Calu3 (cell line): ENCODE results near the gene SLCO3A1. TPM values are rescaled to one million over a fixed set of nuclear protein-coding genes. Genes with fewer than 3 reads are reported as not detected.

Experiments
- BruUV-seq: library from RNA; stranded (reverse); fragments of 400-500 nt; replicated peaks from 2 replicates; lab custom pipeline; 2021; lab: Mats Ljungman, UMichigan
- CTCF ChIA-PET: fragments of 300-600 bp; sonication (Branson Sonifier 250); formaldehyde crosslinking; loops from one replicate; lab custom pipeline; 2022; ENCODE audit warnings: antibody characterized with exemption; lab: Charles Lee
- DNase-seq: peaks from one replicate; pipeline ENCODE4 v3.0.0; 2022
- H3K27ac Mint-ChIP-seq: one replicate; pipeline ENCODE4 v1.8.0; 2022; ENCODE audit warnings: mixed read lengths; ENCODE audit not compliant: unreplicated experiment
- H3K27me3 Mint-ChIP-seq: one replicate; pipeline ENCODE4 v1.8.0; 2022; ENCODE audit warnings: mixed read lengths; ENCODE audit not compliant: unreplicated experiment
- H3K36me3 Mint-ChIP-seq: one replicate; pipeline ENCODE4 v1.8.0; 2022; ENCODE audit warnings: mild to moderate bottlenecking, moderate library complexity, mixed read lengths; ENCODE audit not compliant: insufficient read depth, unreplicated experiment
- H3K4me1 Mint-ChIP-seq: one replicate; pipeline ENCODE4 v1.8.0; 2022; ENCODE audit warnings: mild to moderate bottlenecking, low read depth, mixed read lengths; ENCODE audit not compliant: unreplicated experiment
- H3K4me3 Mint-ChIP-seq: one replicate; pipeline ENCODE4 v1.8.0; 2022; ENCODE audit warnings: mild to moderate bottlenecking, low read depth, moderate library complexity, mixed read lengths; ENCODE audit not compliant: unreplicated experiment
- H3K9me3 Mint-ChIP-seq: one replicate; pipeline ENCODE4 v1.8.0; 2022; ENCODE audit warnings: low read depth, mixed read lengths; ENCODE audit not compliant: unreplicated experiment
- CTCF ChIP-seq: fragments of 200-600 bp; IDR thresholded peaks from one replicate; pipeline ENCODE4 v1.8.0; 2022; ENCODE audit warnings: antibody characterized with exemption; ENCODE audit not compliant: unreplicated experiment
- intact Hi-C: fragments of 100-400 bp; cut with micrococcal nuclease; formaldehyde crosslinking; loops from one replicate; pipeline ENCODE4 v1.10.0; 2022; ENCODE audit not compliant: unreplicated experiment
- total RNA-seq: library from RNA; stranded (reverse); gene quantifications from 2 replicates; pipeline ENCODE4 v1.2.3, GENCODE V29; 2022

The SLCO3A1 gene
- total RNA-seq, 1 experiment from 2014 or later = 65.9 TPM

- no peak for DNase-seq
- Mint-ChIP-seq H3K4me1 (peaks cover 18% of the 10 kb centered on the region), H3K27ac (no peak overlapping the region), H3K27me3 (no peaks in the 10 kb centered on the region), H3K4me3 (no peak overlapping the region), H3K9me3 (no peaks in the 10 kb centered on the region), H3K36me3 (peaks cover 5% of the 10 kb centered on the region)
- intact Hi-C loops = no loop called here
- TF ChIP-seq CTCF = no peak
- BruUV-seq = no TSS peak
- CTCF ChIA-PET = no interaction called here
These were observed 313.9 kb downstream of the SLCO3A1 start for GRCh38 chr15:92167451-92167850.

DNA sequence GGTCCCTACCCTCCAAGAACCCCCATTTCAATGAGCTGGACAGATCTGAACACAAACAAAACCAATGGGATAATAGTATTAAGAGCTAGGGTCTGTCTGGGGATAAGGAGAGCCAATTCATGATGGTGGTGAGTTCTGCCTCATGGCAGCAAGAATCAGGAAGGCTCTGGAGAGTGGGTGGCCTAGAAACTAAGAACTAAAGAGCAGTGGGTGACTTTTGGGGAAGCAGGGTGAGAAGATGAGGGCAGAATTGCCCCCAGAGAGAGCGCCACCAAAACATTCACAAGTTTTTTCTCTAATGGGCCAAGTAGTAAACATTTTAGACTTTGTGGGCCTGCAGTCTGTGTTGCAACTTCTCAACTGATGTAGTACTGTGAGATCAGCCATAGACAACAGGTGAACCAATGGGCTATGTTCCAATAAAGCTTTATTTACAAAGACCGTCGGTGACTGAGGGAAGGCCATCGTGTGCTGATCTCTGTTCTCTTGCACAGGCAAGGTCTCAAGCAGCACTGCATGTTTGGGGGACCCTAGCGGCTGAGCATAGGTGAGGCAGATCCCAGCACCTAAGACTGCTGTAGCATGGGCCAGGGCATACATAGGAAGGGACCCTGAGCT lies 314.7 kb downstream of the SLCO3A1 start:
- Mint-ChIP-seq H3K27ac (no peak overlapping the region), H3K9me3 (no peaks in the 10 kb centered on the region), H3K27me3 (no peaks in the 10 kb centered on the region), H3K36me3 (peaks cover 5% of the 10 kb centered on the region), H3K4me1 (peaks cover 18% of the 10 kb centered on the region), H3K4me3 (no peak overlapping the region)
- no TSS peak for BruUV-seq
- CTCF ChIA-PET = no interaction called here
- no peak for TF ChIP-seq CTCF
- DNase-seq = no peak
- intact Hi-C loops = no loop called here

- no peaks in the 10 kb centered on the region for H3K27me3 Mint-ChIP-seq
- no TSS peak for BruUV-seq
- no peaks in the 10 kb centered on the region for H3K4me1 Mint-ChIP-seq
- no peak overlapping the region for H3K4me3 Mint-ChIP-seq
- no peak for TF ChIP-seq CTCF
- intact Hi-C loops = no loop called here
- DNase-seq = no peak
- H3K27ac Mint-ChIP-seq = no peak overlapping the region
- no peaks in the 10 kb centered on the region for H3K36me3 Mint-ChIP-seq
- no peaks in the 10 kb centered on the region for H3K9me3 Mint-ChIP-seq
- CTCF ChIA-PET = no interaction called here
These were observed 317.4 kb downstream of the SLCO3A1 start for GRCh38 chr15:92170897-92171296.

- H3K36me3 Mint-ChIP-seq = no peaks in the 10 kb centered on the region
- BruUV-seq = no TSS peak
- no peak overlapping the region for H3K4me3 Mint-ChIP-seq
- DNase-seq = no peak
- CTCF ChIA-PET = no interaction called here
- H3K27me3 Mint-ChIP-seq = peaks cover 31% of the 10 kb centered on the region
- no peak overlapping the region for H3K27ac Mint-ChIP-seq
- no peaks in the 10 kb centered on the region for H3K4me1 Mint-ChIP-seq
- H3K9me3 Mint-ChIP-seq = no peaks in the 10 kb centered on the region
- intact Hi-C loops = no loop called here
- no peak for TF ChIP-seq CTCF
These were observed 325.4 kb downstream of the SLCO3A1 start for GRCh38 chr15:92178911-92179310.
